HG03469 (cell line): ENCODE data around the gene LYPD8.
"Not testable (repeated sequence)": the region's sequence is repeated elsewhere in the genome, so short reads cannot be mapped to it uniquely, and the experiment has no call there.

Source experiments
- ATAC-seq: cut with Tn5 transposase; IDR thresholded peaks from one replicate; pipeline ENCODE4 v1.9.1; 2021; ENCODE audit warnings: mild to moderate bottlenecking, moderate library complexity, moderate number of reproducible peaks; ENCODE audit not compliant: unreplicated experiment

Gene LYPD8

GRCh38 chr1:248755517-248755916 lies at the start of gene LYPD8:
TSS of gene LYPD8 (minus strand) at chr1:248755759. CDS start at chr1:248751081, 4,678 bp downstream.
- no peak for ATAC-seq

GRCh38 chr1:248804771-248805681 lies 49.5 kb upstream of the LYPD8 start:
- ATAC-seq, result peak; percentile 94

- not testable (repeated sequence) for ATAC-seq
These were observed 47.9 kb upstream of the LYPD8 start for GRCh38 chr1:248803501-248803900.

DNA sequence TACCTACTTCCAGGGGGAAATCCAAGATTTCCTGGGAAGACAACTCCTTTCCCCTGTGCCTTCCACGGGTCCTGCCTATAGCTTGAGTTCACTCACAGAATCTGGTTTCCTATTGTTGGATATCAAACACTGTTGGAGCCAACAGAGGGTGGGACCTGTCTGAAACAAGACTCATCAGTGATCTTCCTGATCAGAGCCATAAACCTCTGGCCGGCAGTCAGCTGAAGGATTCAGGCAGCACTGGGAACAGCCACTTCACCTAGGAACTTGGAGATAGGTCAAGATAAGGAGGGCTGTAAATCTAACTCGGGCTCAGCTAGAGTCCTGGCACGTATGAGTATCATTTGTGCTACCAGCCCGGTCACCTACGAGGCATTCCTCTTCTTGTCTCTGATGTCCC lies 46.9 kb upstream of the LYPD8 start:
- ATAC-seq, result no peak

GRCh38 chr1:248800459-248800858 lies 44.9 kb upstream of the LYPD8 start:
- ATAC-seq, result no peak

DNA sequence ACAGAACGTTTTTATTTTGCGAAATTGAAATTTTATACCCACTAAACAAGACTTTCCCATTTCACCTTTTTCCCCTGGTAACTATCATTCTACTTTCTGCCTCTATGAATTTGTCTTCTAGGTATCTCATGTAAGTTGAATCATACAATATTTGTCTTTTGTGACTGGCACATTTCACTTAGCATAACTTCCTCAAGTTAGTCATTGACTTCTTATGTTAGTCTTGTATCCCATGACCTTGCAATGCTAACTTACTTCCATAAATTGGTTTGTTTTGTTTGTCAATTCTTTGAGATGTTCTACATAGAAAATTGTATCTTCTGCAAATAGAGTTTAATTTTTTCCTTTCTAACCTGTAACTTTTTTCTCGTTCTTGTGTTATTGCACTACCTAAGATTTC lies 43.2 kb upstream of the LYPD8 start:
- ATAC-seq, result no peak

GRCh38 chr1:248794663-248795062 lies 39.1 kb upstream of the LYPD8 start:
- ATAC-seq, result not testable (repeated sequence)

DNA sequence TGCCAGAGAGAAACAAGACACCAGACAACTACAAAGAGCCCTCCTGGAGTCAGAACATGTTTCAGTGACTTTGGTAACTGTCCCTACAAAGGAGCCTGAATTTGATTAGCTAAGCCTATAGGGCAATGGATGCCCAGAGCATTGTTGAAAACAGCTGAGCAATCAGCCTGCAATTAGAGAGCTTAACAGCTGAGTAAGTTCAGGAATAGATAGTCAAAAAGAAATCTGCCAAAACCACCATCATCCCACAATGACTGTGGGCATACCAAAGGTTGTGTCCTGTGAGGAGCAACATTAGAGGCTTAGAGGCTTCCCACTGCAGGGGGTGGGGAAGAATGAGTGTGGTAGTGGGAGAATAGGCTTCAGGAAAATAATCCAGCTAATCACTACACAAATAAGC lies 38.0 kb upstream of the LYPD8 start:
- peak; percentile 97 for ATAC-seq

- ATAC-seq, result no peak
These were observed 36.8 kb upstream of the LYPD8 start for GRCh38 chr1:248792342-248792741.

DNA sequence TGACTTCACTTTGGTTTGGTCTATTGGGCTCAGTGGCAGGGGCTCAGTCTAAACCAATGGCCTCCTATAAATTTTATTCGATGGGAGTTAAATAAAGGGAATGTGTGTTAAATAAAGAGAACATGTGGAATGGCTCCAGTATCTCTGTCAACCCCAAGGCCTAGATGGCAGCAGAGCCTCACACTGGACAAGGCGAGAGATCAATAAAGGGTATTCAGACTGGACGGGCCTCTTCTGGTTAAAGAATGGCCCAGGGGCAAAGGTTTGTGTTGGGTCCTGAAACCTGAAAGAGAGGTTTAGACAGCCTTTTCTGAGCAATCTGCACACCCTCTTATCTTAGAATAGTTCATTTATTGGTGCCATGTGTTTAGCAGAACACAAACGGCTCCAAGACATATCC lies 35.5 kb upstream of the LYPD8 start:
- no peak for ATAC-seq

GRCh38 chr1:248790456-248790855 lies 34.9 kb upstream of the LYPD8 start:
- no peak for ATAC-seq

- not testable (repeated sequence) for ATAC-seq
These were observed 33.8 kb upstream of the LYPD8 start for GRCh38 chr1:248789337-248789736.

DNA sequence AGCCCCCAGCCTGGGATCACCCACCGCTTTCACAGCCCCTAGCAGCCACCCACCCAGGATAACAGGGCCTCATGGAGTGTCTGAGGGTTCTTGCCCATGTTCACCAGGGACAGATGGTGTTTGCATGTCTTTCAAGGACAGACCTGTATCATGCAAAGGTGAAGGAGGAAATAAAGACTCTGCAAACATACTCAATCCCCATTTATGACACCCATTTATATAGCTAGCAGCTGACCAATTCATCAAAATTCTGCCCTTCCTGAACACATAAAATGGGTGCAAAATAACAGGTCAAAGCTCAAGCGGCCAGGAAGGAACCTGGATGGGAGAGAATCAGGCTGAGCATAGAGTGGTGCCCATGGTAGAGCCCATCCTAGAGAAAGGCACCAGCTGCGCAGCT lies 32.8 kb upstream of the LYPD8 start:
- no peak for ATAC-seq

- ATAC-seq, result no peak
These were observed 31.9 kb upstream of the LYPD8 start for GRCh38 chr1:248787430-248787829.

GRCh38 chr1:248786156-248786555 lies 30.6 kb upstream of the LYPD8 start:
- ATAC-seq, result peak; percentile 80

DNA sequence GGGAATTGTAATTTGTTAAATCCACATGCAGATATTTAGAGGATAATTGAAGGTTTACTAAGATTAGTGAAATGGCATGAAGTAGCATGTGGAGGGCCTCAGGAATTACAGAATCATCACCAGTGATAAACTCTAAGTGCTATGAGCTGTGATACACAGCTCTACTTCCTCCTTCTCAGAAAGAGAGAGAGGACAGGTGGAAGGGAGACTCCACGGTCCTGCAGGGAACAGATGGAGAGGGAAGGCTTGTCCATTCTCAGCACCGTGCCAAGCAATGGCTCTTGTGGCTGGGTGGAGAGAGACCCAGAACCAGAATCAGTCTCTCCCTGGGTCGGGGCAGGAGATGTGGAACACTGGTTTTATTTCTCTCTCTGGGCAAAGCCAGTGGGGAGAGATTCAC lies 27.8 kb upstream of the LYPD8 start:
- no peak for ATAC-seq

- ATAC-seq, result no peak
These were observed 27.0 kb upstream of the LYPD8 start for GRCh38 chr1:248782416-248783141.

DNA sequence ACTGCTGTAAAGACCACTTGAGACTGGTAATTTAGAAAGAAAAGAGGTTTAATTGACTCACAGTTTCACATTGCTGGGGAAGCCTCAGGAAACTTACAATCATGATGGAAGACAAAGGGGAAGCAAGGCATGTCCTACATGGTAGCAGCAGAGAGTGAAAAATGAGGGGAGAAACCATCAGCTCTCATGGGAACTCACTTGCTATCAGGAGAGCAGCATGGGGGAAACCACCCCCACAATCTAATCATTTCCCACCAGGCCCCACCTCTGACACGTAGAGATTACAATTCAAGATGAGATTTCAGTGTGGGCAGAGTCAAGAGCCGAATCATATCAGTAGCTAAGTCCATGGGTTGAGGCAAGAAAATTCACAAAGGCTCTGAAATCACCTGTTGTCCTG lies 23.8 kb upstream of the LYPD8 start:
- no peak for ATAC-seq

- ATAC-seq, result no peak
These were observed 23.3 kb upstream of the LYPD8 start for GRCh38 chr1:248778906-248779305.

DNA sequence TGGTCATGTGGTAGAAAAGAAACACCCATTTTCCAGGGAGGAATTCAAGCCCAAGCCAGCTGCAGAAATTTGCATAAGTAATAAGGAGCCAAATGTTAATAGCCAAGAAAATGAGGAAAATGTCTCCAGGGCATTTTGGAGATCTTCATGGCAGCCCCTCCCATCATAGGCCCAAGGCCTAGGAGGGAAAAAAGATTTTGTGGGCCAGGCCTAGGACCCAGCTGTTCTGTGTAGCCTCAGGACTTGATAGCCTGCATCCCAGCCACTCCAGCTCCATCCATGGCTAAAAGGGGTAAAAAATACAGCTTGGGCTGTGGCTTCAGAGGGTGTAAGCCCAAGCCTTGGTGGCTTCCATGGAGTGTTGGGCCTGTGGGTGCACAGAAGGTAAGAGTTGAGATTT lies 21.4 kb upstream of the LYPD8 start:
- ATAC-seq, result no peak

DNA sequence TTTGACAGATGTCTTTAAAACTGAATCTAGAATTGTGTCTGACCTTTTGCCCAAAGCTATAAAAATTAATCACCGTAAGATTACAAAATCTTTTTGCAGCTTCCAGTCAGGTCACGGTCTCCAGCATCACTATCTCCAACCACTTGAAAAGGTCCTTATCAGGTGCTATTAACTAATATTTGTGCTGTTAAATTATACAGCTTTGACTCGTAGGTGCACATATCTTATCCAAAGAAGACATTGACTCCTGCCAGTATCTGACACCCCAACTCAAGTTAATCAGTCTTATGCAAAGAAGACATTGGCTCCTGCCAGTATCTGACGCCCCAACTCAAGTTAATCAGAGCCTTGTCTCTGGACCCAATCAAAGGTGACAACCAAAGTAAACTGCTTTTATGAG lies 19.9 kb upstream of the LYPD8 start:
- no peak for ATAC-seq

DNA sequence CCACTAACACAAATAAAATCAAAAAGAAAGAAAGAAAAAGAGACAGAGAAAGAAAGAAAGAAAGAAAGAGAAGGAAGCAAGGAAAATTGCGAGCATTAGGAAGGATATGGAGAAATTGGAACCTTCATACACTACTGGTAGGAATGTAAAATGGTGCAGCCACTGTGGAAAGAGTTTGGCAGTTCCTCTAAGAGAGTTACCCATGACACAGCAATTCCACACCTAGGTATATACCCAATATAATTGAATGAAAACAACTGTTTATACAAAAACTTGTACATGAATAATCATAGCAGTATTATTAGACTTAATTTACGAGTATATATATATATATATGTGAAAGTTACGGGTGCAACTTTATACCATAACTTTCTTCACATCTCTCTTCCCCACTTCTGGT lies 4.1 kb upstream of the LYPD8 start:
- no peak for ATAC-seq
